ENCODE data around the gene TMC3.

Gene TMC3

GRCh38 chr15:81322676-81323253 lies 51.2 kb downstream of the TMC3 start:
- no peak for DNase-seq (ENCODE audit: low read depth)

- no peak for DNase-seq (ENCODE audit: low read depth)
Observed at GRCh38 chr15:81321667-81322066, 52.3 kb downstream of the TMC3 start.

GRCh38 chr15:81317642-81318017 lies 56.4 kb downstream of the TMC3 start:
- DNase-seq (ENCODE audit: low read depth): no peak

- DNase-seq (ENCODE audit: low read depth): no peak
Observed at GRCh38 chr15:81316267-81316666, 57.7 kb downstream of the TMC3 start.

- DNase-seq (ENCODE audit: low read depth): peak; percentile 34
Observed at GRCh38 chr15:81315452-81316175, 58.4 kb downstream of the TMC3 start.

GRCh38 chr15:81314378-81314777 lies 59.6 kb downstream of the TMC3 start:
- no peak for DNase-seq (ENCODE audit: low read depth)

GRCh38 chr15:81313686-81314085 lies 60.3 kb downstream of the TMC3 start:
- no peak for DNase-seq (ENCODE audit: low read depth)

GRCh38 chr15:81312790-81313543 lies 61.0 kb downstream of the TMC3 start:
- no peak for DNase-seq (ENCODE audit: low read depth)

- DNase-seq (ENCODE audit: low read depth): no peak
Observed at GRCh38 chr15:81311752-81312464, 62.1 kb downstream of the TMC3 start.

- no peak for DNase-seq (ENCODE audit: low read depth)
Observed at GRCh38 chr15:81310480-81310879, 63.5 kb downstream of the TMC3 start.

GRCh38 chr15:81309647-81310450 lies 64.2 kb downstream of the TMC3 start:
- no peak for DNase-seq (ENCODE audit: low read depth)

GRCh38 chr15:81308260-81308659 lies 65.8 kb downstream of the TMC3 start:
- no peak for DNase-seq (ENCODE audit: low read depth)

GRCh38 chr15:81304226-81304625 lies 69.8 kb downstream of the TMC3 start:
- no peak for DNase-seq (ENCODE audit: low read depth)

GRCh38 chr15:81303244-81304225 lies 70.5 kb downstream of the TMC3 start:
- no peak for DNase-seq (ENCODE audit: low read depth)

GRCh38 chr15:81302701-81303109 lies 71.3 kb downstream of the TMC3 start:
- DNase-seq (ENCODE audit: low read depth): no peak

- DNase-seq (ENCODE audit: low read depth): no peak
Observed at GRCh38 chr15:81301815-81302399, 72.1 kb downstream of the TMC3 start.

GRCh38 chr15:81301385-81301784 lies 72.6 kb downstream of the TMC3 start:
- no peak for DNase-seq (ENCODE audit: low read depth)

GRCh38 chr15:81299630-81300273 lies 74.3 kb downstream of the TMC3 start:
- no peak for DNase-seq (ENCODE audit: low read depth)

GRCh38 chr15:81299156-81299555 lies 74.9 kb downstream of the TMC3 start:
- no peak for DNase-seq (ENCODE audit: low read depth)

GRCh38 chr15:81298611-81299010 lies 75.4 kb downstream of the TMC3 start:
- DNase-seq (ENCODE audit: low read depth): no peak

Data from activated gamma-delta T cell treated with anti-CD3 and anti-CD28 coated beads, Interleukin-2, amount 50 U/mL, for 16 hours (primary cell).